CD4-positive, alpha-beta T cell (primary cell): ENCODE results near the gene ARHGEF28. TPM values are rescaled to one million over a fixed set of nuclear protein-coding genes. Genes with fewer than 3 reads are reported as not detected.

ENCODE experiments used
- ATAC-seq: fragments of 200-7000 bp; cut with Tn5 transposase; one replicate; pipeline ENCODE4 v1.10.0; 2022; ENCODE audit warnings: mild to moderate bottlenecking; ENCODE audit not compliant: poor library complexity
- CTCF ChIA-PET: fragments of 350-600 bp; sonication (Branson Sonifier 250); formaldehyde crosslinking; loops from one replicate; lab custom pipeline; 2021; ENCODE audit warnings: antibody characterized with exemption, inconsistent platforms; lab: Charles Lee
- POLR2A ChIA-PET: fragments of 350-600 bp; sonication (Branson Sonifier 250); formaldehyde crosslinking; loops from one replicate; lab custom pipeline; 2021; ENCODE audit warnings: antibody characterized with exemption, inconsistent platforms; lab: Charles Lee
- DNase-seq, 14 experiments: peaks; one replicate each; pipeline ENCODE4 v3.0.0-alpha.2; 2013 to 2020; ENCODE audit warnings: mixed read lengths in 2 of 14
- H3K27ac ChIP-seq, 2 donors: one replicate each; pipeline versions ENCODE4 v1.5.1 to v1.7.0; 2013; ENCODE audit warnings: low read length in 2 of 2, low read depth in 1 of 2, mild to moderate bottlenecking in 1 of 2
- H3K27me3 ChIP-seq, 2 experiments: 1 replicate in 1 of 2; 2 replicates in 1 of 2; pipeline versions ENCODE4 v1.6.1 to v1.7.0; 2013; ENCODE audit warnings: low read length in 2 of 2, control low read depth in 1 of 2, mild to moderate bottlenecking in 1 of 2, moderate library complexity in 1 of 2; ENCODE audit not compliant: insufficient read depth in 2 of 2, control insufficient read depth in 1 of 2
- H3K36me3 ChIP-seq: one replicate; pipeline ENCODE4 v1.6.1; 2013; ENCODE audit warnings: low read length, control low read depth; ENCODE audit not compliant: insufficient read depth
- H3K4me1 ChIP-seq: one replicate; pipeline ENCODE4 v1.6.1; 2013; ENCODE audit warnings: low read length, control low read depth; ENCODE audit not compliant: insufficient read depth
- H3K4me3 ChIP-seq: one replicate; pipeline ENCODE4 v1.5.1; 2013; ENCODE audit warnings: mild to moderate bottlenecking, low read length, moderate library complexity
- H3K9me3 ChIP-seq, 2 experiments: 1 replicate in 1 of 2; 2 replicates in 1 of 2; pipeline versions ENCODE4 v1.6.1 to v1.7.0; 2013; ENCODE audit warnings: low read length in 2 of 2, mild to moderate bottlenecking in 2 of 2, control low read depth in 1 of 2, moderate library complexity in 1 of 2; ENCODE audit not compliant: control insufficient read depth in 1 of 2, insufficient read depth in 1 of 2
- H3K27ac Mint-ChIP-seq: one replicate; pipeline ENCODE4 v1.8.0; 2020; ENCODE audit warnings: mixed read lengths
- H3K27me3 Mint-ChIP-seq: one replicate; pipeline ENCODE4 v1.8.0; 2021; ENCODE audit warnings: mixed read lengths
- H3K36me3 Mint-ChIP-seq: one replicate; pipeline ENCODE4 v1.8.0; 2021; ENCODE audit warnings: low read depth, mixed read lengths
- H3K4me1 Mint-ChIP-seq: one replicate; pipeline ENCODE4 v1.8.0; 2021; ENCODE audit warnings: low read depth, mixed read lengths
- H3K4me3 Mint-ChIP-seq: one replicate; pipeline ENCODE4 v1.8.0; 2020; ENCODE audit warnings: mild to moderate bottlenecking, mixed read lengths
- H3K9me3 Mint-ChIP-seq: one replicate; pipeline ENCODE4 v1.8.0; 2020; ENCODE audit warnings: mixed read lengths
- CTCF ChIP-seq: fragments of 200-600 bp; IDR thresholded peaks from one replicate; pipeline ENCODE4 v1.8.0; 2022; ENCODE audit warnings: antibody characterized with exemption, mild to moderate bottlenecking
- intact Hi-C, 2 experiments: fragments of 100-400 bp; cut with DNase I in 1 of 2; cut with micrococcal nuclease in 1 of 2; formaldehyde crosslinking; loops; one replicate each; pipeline versions ENCODE4 v1.15.1 to v1.9.0; 2023 to 2025; cut with DNase I, micrococcal nuclease
- total RNA-seq, 174 experiments: library from RNA in 2 of 174; stranded (reverse) in 2 of 174; gene quantifications; one replicate each; pipeline ENCODE4 v1.2.3 and lab custom pipeline; 2021 to 2026

ARHGEF28 gene
- total RNA-seq, 2 experiments from 2014 or later: not detected

- no peak overlapping the region for H3K27ac ChIP-seq
- no peak overlapping the region for H3K27ac Mint-ChIP-seq
- no peak for TF ChIP-seq CTCF
- H3K9me3 ChIP-seq: no peaks in the 10 kb centered on the region
- intact Hi-C loops: no loop called here
- DNase-seq (no peak), ATAC-seq (no peak)
- POLR2A ChIA-PET: no interaction called here
- H3K36me3 ChIP-seq: no peaks in the 10 kb centered on the region
- H3K4me3 ChIP-seq: no peak overlapping the region
- CTCF ChIA-PET: no interaction called here
- H3K9me3 Mint-ChIP-seq: no peaks in the 10 kb centered on the region
- H3K4me3 Mint-ChIP-seq: no peak overlapping the region
- no peaks in the 10 kb centered on the region for H3K36me3 Mint-ChIP-seq
- H3K4me1 Mint-ChIP-seq: no peaks in the 10 kb centered on the region
- peaks cover 0 to 4% of the 10 kb centered on the region in 2 experiments for H3K27me3 ChIP-seq
- H3K27me3 Mint-ChIP-seq: peaks cover 29% of the 10 kb centered on the region
- no peaks in the 10 kb centered on the region for H3K4me1 ChIP-seq
These were observed 231.0 kb downstream of the ARHGEF28 start for GRCh38 chr5:73856997-73857396.

- H3K9me3 Mint-ChIP-seq: no peaks in the 10 kb centered on the region
- H3K4me3 ChIP-seq: no peak overlapping the region
- H3K9me3 ChIP-seq: no peaks in the 10 kb centered on the region
- no peak for TF ChIP-seq CTCF
- ATAC-seq (no peak), DNase-seq (no peak)
- H3K27ac ChIP-seq: no peak overlapping the region
- H3K36me3 Mint-ChIP-seq: no peaks in the 10 kb centered on the region
- intact Hi-C loops: no loop called here
- POLR2A ChIA-PET: no interaction called here
- H3K27me3 ChIP-seq: peaks cover 0 to 4% of the 10 kb centered on the region in 2 experiments
- H3K4me3 Mint-ChIP-seq: no peak overlapping the region
- CTCF ChIA-PET: no interaction called here
- H3K27ac Mint-ChIP-seq: no peak overlapping the region
- no peaks in the 10 kb centered on the region for H3K4me1 ChIP-seq
- no peaks in the 10 kb centered on the region for H3K4me1 Mint-ChIP-seq
- peaks cover 26% of the 10 kb centered on the region for H3K27me3 Mint-ChIP-seq
- no peaks in the 10 kb centered on the region for H3K36me3 ChIP-seq
These were observed 231.4 kb downstream of the ARHGEF28 start for GRCh38 chr5:73857446-73857845.

GRCh38 chr5:73858054-73858453 is 232.1 kb downstream of the ARHGEF28 start:
- Mint-ChIP-seq H3K9me3 (no peaks in the 10 kb centered on the region), H3K36me3 (no peaks in the 10 kb centered on the region), H3K27ac (no peak overlapping the region), H3K27me3 (peaks cover 21% of the 10 kb centered on the region), H3K4me3 (no peak overlapping the region), H3K4me1 (no peaks in the 10 kb centered on the region)
- H3K27me3 ChIP-seq: peaks cover 0 to 4% of the 10 kb centered on the region in 2 experiments
- no peak overlapping the region for H3K4me3 ChIP-seq
- no peaks in the 10 kb centered on the region for H3K36me3 ChIP-seq
- no peak for TF ChIP-seq CTCF
- ChIA-PET POLR2A (no interaction called here), CTCF (no interaction called here)
- no peaks in the 10 kb centered on the region for H3K4me1 ChIP-seq
- ATAC-seq (no peak), DNase-seq (no peak)
- H3K9me3 ChIP-seq: no peaks in the 10 kb centered on the region
- no peak overlapping the region for H3K27ac ChIP-seq
- intact Hi-C loops: no loop called here
